Measurements from ENCODE around the gene MYO15A.
A peak's percentile ranks its signal among the peaks of the same experiment; 100 is the strongest.

Gene MYO15A

DNA sequence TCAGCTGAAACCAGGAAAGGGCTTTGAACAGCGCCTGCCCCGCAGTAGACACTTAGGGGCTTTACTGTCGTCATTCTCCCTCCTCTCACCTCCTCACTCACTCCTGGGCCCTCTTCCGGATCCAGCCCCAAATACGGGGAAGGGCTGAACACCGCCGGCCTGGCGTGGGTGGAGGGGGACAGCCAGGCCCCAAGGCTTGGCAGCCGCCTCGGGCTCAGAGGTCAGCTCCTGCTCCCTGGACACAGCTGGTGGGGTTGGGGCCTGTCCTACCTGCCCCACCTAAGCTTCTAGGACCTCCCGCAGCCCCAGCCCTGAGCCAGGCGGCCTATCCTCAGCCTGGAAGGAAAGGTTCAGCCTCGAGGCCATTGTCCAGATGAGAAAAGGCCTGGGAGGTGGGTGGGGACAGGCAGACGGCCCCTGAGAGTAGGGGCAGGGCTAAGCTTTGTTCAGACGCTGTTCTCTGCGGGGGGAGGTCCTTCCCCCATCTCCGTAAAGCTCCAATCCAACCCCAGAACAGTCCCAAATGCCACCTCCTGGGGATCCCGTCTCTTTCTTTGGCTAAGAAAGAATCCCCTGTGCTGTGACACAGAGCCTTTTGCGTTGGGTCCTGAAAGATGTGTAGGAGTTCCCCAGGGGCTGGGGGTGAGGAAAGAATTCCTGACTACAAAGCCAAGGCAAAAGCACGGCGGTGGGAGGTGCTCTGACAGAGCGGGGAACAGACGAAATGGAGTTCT, 116.0 kb downstream of the MYO15A start:
- DNase-seq, result no peak

DNA sequence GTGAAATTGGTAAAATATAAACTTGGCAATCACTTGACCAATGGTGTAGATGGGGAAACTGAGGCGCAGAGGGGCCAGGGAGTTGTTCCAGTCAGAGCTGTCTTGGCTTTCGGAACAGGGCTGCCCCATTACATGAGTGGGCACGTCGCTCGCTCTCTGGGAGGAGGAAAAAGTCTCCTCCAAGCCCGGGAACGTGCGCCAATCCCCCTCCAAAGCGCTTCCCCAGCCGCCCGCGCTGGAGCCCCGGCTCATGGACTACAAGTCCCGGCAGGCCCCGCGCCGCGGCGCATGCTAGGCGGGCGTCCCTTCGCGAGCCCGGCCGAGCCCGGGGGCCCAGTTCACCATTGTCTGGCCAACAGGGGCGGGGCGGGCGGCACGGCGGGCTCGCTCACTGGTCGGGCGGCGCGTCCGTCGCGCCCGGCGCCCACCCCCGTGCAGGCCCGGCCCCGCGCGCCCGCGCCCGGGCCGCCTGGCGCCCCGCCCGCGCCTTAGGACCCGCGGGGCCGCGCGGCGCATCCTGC, 116.6 kb downstream of the MYO15A start, which contains the start of gene LLGL1:
TSS of gene LLGL1 (plus strand) at position 515 of the 521 bp plus-strand sequence. CDS start 48 bp downstream, outside the sequence.
- DNase-seq, result peak; percentile 93

DNA sequence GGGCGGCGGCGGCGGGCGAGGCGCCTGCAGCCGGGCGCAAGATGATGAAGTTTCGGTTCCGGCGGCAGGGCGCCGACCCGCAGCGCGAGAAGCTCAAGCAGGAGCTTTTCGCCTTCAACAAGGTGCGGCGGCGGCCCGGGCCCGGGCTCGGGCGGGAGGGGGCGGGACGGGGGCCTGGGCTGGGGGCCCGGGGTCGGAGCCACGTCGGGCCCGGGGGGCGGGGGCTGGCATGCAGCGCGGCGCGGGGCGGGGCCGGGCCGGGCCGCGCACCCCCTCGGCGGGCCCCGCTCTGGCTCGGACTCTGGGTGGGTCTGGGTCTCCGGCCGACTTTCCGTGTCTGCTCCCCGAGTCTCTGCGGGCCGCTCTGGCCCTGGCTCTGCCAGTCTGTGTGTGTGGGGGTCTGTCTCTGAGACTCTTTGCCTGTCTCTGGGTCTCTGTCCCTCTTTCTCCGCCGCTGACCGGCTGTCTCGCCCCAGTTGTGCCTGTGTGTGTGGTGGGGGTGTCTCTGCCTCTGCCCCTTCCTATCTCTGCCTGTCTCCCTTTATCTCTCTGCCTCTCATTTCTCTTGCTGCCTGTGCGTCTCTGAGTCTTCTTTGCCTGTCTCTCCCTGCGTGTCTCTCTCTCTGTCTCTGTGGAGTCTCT, 117.2 kb downstream of the MYO15A start:
- DNase-seq, result peak; percentile 53

DNA sequence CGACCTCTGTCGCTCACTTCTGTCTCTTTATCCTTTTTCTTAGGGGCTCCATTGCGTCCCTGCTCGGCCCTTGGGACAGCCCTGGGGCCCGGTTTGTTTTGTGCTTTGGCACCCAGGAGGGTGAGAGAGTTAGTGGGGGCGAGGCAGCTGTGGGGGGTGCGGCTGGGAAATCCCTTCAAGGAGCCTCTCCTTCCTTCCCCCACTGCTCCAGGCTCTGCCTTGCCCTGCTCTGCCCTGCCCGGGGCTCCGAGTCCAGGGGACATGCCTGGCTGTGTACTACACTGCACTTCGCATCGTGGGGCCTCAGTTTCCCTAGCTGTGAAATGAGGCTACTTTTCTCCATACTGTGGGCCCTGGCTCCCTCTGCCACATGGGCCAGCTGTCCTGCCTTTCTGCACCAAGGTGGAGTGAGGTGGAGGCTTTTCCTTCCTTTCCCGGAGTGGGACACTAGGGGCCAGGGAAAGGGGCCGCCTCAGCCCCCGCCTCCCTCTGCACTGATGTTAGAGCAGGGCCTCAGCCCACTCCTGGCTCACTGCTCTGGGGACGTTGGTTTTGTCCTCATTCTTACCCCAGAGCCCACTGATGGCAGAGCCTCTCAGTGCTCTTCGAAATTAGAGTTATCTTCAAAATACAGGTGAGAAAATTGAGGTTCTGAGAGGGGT, 117.9 kb downstream of the MYO15A start:
- DNase-seq, result no peak

DNA sequence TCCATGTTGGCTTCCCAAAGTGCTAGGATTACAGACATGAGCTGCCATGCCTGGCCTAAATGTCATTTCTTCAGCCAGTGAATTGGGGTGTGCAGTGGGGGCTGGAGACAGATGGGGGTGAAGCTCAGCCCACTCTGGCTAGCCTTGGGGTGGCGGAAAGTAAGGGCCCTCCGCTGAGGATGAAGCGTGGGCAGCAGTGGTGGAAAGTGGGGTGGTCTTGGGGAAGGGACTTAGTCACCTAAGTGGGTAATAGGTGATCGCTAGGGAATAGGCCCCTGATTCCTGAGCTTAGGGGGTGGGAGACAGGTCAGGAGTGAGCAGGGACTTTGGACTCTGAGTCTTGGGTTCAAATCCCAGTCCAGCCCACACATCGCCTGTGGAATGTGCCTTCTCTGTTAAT, 119.1 kb downstream of the MYO15A start:
- no peak for DNase-seq

DNA sequence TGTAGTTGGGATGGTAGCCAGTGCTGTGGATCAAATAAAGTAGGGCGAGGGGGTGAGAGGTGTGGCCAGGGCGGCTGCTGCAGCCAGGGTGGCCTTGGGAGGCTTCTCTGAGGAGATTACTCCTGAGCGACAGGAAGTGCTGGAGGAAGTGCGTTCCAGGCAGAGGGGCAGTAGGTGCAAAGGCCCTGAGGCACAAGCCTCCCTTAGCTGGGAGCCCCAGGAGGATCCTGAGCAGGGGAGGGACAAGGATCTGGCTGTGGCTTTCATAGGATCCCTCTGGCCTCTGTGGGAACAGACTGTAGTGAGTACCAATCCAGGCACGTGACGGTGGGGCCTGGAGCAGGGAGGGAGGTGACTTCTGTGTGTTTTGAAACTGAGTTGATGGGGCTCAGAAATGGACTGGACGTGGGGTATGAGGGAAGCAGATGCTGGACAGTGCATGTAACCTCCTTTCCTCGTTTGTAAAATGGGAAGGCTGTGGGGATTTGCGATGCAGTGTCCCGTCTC, 119.7 kb downstream of the MYO15A start:
- DNase-seq, result no peak

DNA sequence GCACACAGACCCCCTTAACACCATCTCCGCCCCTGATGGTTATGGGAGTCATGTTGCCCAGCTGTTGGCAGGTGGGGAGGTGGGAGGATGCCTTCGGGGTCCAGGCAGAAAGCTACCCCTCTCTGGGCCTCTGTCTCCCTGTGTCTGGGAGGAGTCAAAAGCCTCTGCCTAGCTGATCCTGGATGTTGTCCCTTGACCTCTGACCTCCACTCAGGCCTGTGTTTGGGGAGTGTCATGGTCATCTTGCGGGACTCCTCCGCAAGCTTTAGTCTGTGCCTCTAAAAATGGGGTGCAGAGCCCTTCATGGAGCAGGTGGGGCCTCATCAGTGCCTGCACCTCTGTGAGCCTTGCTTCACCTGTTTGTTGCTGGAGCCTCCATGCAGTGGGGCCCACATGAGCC, 120.7 kb downstream of the MYO15A start:
- DNase-seq, result no peak
